ENCODE measurements around the gene C5. TPM values are rescaled to one million over a fixed set of nuclear protein-coding genes. Genes with fewer than 3 reads are reported as not detected.

Gene C5
- total and polyA plus RNA-seq, 2 donors (not counting 1 experiment from before 2014, with no cell fraction given): 1.9 to 7.3 TPM

GRCh38 chr9:120909904-120910303 lies 140.2 kb downstream of the C5 start:
- Histone ChIP-seq H3K79me2 (ENCODE audit: control insufficient read depth, insufficient read depth, low read length) (no peaks in the 10 kb centered on the region), H3K36me3 (ENCODE audit: control insufficient read depth, insufficient read depth, low read length) (no peaks in the 10 kb centered on the region), H3K9ac (ENCODE audit: insufficient read depth, low read length) (no peak overlapping the region), H3K27me3 (ENCODE audit: control insufficient read depth, insufficient read depth, low read length) (no peaks in the 10 kb centered on the region), H3K27ac (ENCODE audit: insufficient read depth, low read length) (no peak overlapping the region), H3K4me2 (ENCODE audit: extremely low read depth, insufficient read depth, low read length) (no peak overlapping the region), H2AFZ (ENCODE audit: low read length) (no peak overlapping the region), H3K4me1 (ENCODE audit: control insufficient read depth, extremely low read depth, insufficient read depth, low read length) (peaks cover 2% of the 10 kb centered on the region), H3K4me3 (replicated peaks in 1 of 4; ENCODE audit: control extremely low read depth in 1 of 4, insufficient read depth in 1 of 4, low read depth in 3 of 4, low read length in 4 of 4) (no peak overlapping the region), H4K20me1 (ENCODE audit: control insufficient read depth, extremely low read depth, insufficient read depth, low read length) (no peaks in the 10 kb centered on the region), H3K9me3 (ENCODE audit: control insufficient read depth, insufficient read depth, low read depth, low read length) (no peaks in the 10 kb centered on the region)
- TF ChIP-seq CTCF (conservative IDR thresholded peaks at IDR 0.05 in 1 of 2, IDR thresholded peaks at IDR 0.05 in 1 of 2; ENCODE audit: low read depth in 1 of 2, low read length in 2 of 2) (no peak), EZH2 (IDR thresholded peaks at IDR 0.05; ENCODE audit: low read length, missing control alignments) (no peak)
- no peak for DNase-seq (ENCODE audit: low read depth in 2 of 2)

GRCh38 chr9:120905315-120906164 lies 144.5 kb downstream of the C5 start:
- H3K4me2 ChIP-seq (ENCODE audit: extremely low read depth, insufficient read depth, low read length): no peak overlapping the region
- no peak overlapping the region for H2AFZ ChIP-seq (ENCODE audit: low read length)
- no peaks in the 10 kb centered on the region for H3K79me2 ChIP-seq (ENCODE audit: control insufficient read depth, insufficient read depth, low read length)
- H3K9me3 ChIP-seq (ENCODE audit: control insufficient read depth, insufficient read depth, low read depth, low read length): no peaks in the 10 kb centered on the region
- DNase-seq (ENCODE audit: low read depth in 2 of 2): no peak
- H4K20me1 ChIP-seq (ENCODE audit: control insufficient read depth, extremely low read depth, insufficient read depth, low read length): no peaks in the 10 kb centered on the region
- no peaks in the 10 kb centered on the region for H3K27me3 ChIP-seq (ENCODE audit: control insufficient read depth, insufficient read depth, low read length)
- H3K27ac ChIP-seq (ENCODE audit: insufficient read depth, low read length): no peak overlapping the region
- H3K9ac ChIP-seq (ENCODE audit: insufficient read depth, low read length): no peak overlapping the region
- TF ChIP-seq CTCF (conservative IDR thresholded peaks at IDR 0.05 in 1 of 2, IDR thresholded peaks at IDR 0.05 in 1 of 2; ENCODE audit: low read depth in 1 of 2, low read length in 2 of 2): no peak
- no peak for TF ChIP-seq EZH2 (IDR thresholded peaks at IDR 0.05; ENCODE audit: low read length, missing control alignments)
- peaks cover 2% of the 10 kb centered on the region for H3K4me1 ChIP-seq (ENCODE audit: control insufficient read depth, extremely low read depth, insufficient read depth, low read length)
- no peaks in the 10 kb centered on the region for H3K36me3 ChIP-seq (ENCODE audit: control insufficient read depth, insufficient read depth, low read length)
- no peak overlapping the region for H3K4me3 ChIP-seq (replicated peaks in 1 of 4; ENCODE audit: control extremely low read depth in 1 of 4, insufficient read depth in 1 of 4, low read depth in 3 of 4, low read length in 4 of 4)

- no peak for TF ChIP-seq CTCF (conservative IDR thresholded peaks at IDR 0.05 in 1 of 2, IDR thresholded peaks at IDR 0.05 in 1 of 2; ENCODE audit: low read depth in 1 of 2, low read length in 2 of 2)
- TF ChIP-seq EZH2 (IDR thresholded peaks at IDR 0.05; ENCODE audit: low read length, missing control alignments): no peak
- Histone ChIP-seq H3K9me3 (ENCODE audit: control insufficient read depth, insufficient read depth, low read depth, low read length) (no peaks in the 10 kb centered on the region), H3K36me3 (ENCODE audit: control insufficient read depth, insufficient read depth, low read length) (no peaks in the 10 kb centered on the region), H3K79me2 (ENCODE audit: control insufficient read depth, insufficient read depth, low read length) (no peaks in the 10 kb centered on the region), H3K4me2 (ENCODE audit: extremely low read depth, insufficient read depth, low read length) (no peak overlapping the region), H4K20me1 (ENCODE audit: control insufficient read depth, extremely low read depth, insufficient read depth, low read length) (no peaks in the 10 kb centered on the region), H3K9ac (ENCODE audit: insufficient read depth, low read length) (no peak overlapping the region), H2AFZ (ENCODE audit: low read length) (no peak overlapping the region), H3K4me1 (ENCODE audit: control insufficient read depth, extremely low read depth, insufficient read depth, low read length) (peaks cover 1% of the 10 kb centered on the region), H3K27me3 (ENCODE audit: control insufficient read depth, insufficient read depth, low read length) (no peaks in the 10 kb centered on the region), H3K4me3 (replicated peaks in 1 of 4; ENCODE audit: control extremely low read depth in 1 of 4, insufficient read depth in 1 of 4, low read depth in 3 of 4, low read length in 4 of 4) (no peak overlapping the region), H3K27ac (ENCODE audit: insufficient read depth, low read length) (no peak overlapping the region)
- DNase-seq (ENCODE audit: low read depth in 2 of 2): no peak
Observed at GRCh38 chr9:120904978-120905301, 145.1 kb downstream of the C5 start.

Data from fibroblast of lung (primary cell).